ENCODE data around the gene ZFPM1.

DNA sequence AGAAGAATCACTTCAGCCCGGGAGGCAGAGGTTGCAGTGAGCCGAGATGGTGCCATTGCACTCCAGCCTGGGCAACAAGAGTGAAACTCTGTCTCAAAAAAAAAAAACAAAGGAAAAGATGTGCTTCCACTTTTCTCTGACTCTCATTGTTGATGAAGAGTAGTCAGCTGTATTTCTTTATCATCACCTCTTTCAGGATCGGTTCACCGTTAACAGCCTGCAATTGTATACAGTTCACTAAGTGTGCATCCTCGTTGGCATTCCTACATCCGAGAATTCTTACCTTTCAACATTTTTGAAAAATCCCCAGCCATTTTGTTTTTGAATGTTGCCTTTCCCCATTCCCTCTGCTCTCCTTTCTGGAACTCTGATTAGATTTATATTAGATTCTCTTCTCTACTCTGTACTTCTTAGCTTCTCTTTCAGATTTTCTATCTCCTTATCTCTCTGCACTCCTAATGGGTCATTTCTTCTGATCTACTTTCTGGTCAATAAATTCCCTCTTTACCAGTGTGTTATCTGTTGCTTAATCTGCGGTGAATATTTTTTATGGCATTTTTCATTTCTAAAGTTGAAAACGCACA, 90.2 kb downstream of the ZFPM1 start:
- no peak for TF ChIP-seq ZFP30 (CRISPR knock-in tag; IDR thresholded peaks at IDR 0.05)
- TF ChIP-seq ZNF8 (CRISPR knock-in tag; IDR thresholded peaks at IDR 0.05) = no peak
- TF ChIP-seq GLIS3 (CRISPR knock-in tag; IDR thresholded peaks at IDR 0.05) = no peak
- no peak for TF ChIP-seq ZNF565 (CRISPR knock-in tag; conservative IDR thresholded peaks at IDR 0.05; ENCODE audit: low read depth)
